SU-DHL-6 (cell line): ENCODE results near the gene TMEM80.

Experiments
- EZH2phosphoT487 ChIP-seq: fragments of 200-600 bp; sonication (generic), shearing (Covaris generic); conservative IDR thresholded peaks from 2 replicates; pipeline ENCODE4 v1.6.1; 2018; ENCODE audit warnings: mild to moderate bottlenecking, antibody characterized with exemption, low read length, moderate library complexity, mixed read lengths
- TF ChIP-seq, protein P1 (sequence below): fragments of 200-600 bp; sonication (generic); IDR thresholded peaks from one replicate; pipeline ENCODE4 v1.5.1; 2017; ENCODE audit warnings: antibody characterized with exemption, mild to moderate bottlenecking, low read length, moderate library complexity; ENCODE audit not compliant: insufficient read depth, poor library complexity, severe bottlenecking

DNA sequence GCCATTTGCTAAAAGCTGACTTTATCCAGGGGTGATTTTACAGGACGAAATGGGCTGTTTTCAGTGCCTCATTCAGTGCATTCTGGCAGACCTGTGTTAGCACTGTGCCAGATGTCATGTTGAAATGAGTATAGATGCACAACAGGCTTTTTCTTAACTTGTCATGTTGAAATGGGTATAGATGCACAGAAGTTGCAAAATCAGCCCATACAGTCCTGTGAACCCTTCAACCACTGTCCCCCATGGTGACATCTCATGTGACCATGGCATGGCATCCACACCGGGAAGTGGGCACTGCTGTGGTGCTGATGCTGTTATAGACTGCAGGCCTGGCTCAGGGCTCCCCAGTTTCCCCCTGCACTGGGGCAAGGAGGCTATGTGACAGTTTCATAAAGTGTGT is 54.1 kb downstream of the TMEM80 start:
- TF ChIP-seq, protein P1, sequence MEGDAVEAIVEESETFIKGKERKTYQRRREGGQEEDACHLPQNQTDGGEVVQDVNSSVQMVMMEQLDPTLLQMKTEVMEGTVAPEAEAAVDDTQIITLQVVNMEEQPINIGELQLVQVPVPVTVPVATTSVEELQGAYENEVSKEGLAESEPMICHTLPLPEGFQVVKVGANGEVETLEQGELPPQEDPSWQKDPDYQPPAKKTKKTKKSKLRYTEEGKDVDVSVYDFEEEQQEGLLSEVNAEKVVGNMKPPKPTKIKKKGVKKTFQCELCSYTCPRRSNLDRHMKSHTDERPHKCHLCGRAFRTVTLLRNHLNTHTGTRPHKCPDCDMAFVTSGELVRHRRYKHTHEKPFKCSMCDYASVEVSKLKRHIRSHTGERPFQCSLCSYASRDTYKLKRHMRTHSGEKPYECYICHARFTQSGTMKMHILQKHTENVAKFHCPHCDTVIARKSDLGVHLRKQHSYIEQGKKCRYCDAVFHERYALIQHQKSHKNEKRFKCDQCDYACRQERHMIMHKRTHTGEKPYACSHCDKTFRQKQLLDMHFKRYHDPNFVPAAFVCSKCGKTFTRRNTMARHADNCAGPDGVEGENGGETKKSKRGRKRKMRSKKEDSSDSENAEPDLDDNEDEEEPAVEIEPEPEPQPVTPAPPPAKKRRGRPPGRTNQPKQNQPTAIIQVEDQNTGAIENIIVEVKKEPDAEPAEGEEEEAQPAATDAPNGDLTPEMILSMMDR = no peak
- no peak for TF ChIP-seq EZH2phosphoT487
